IMR-90 (cell line): ENCODE measurements around the gene GLG1. TPM values are rescaled to one million over a fixed set of nuclear protein-coding genes. Genes with fewer than 3 reads are reported as not detected.

Experiments used
- ATAC-seq: fragments of 200-7000 bp; cut with Tn5 transposase; 2 replicates; pipeline ENCODE4 v1.9.1; 2020; ENCODE audit warnings: low read depth, mild to moderate bottlenecking, moderate library complexity
- BruUV-seq: library from RNA; stranded (reverse); fragments of 400-500 nt; replicated peaks from 2 replicates; lab custom pipeline; 2021; lab: Mats Ljungman, UMichigan
- CTCF ChIA-PET: fragments of 300-600 bp; formaldehyde crosslinking; extraction: SDS; loops from one replicate; lab custom pipeline; 2021; ENCODE audit warnings: antibody characterized with exemption; lab: Yijun Ruan, JAX
- POLR2A ChIA-PET: fragments of 300-600 bp; sonication (Branson Sonifier 250); formaldehyde crosslinking; loops from one replicate; lab custom pipeline; 2022; ENCODE audit warnings: antibody characterized with exemption; ENCODE audit not compliant: unreplicated experiment; lab: Charles Lee
- DNase-seq: peaks from one replicate; pipeline ENCODE4 v3.0.0; 2013
- H2AFZ ChIP-seq: replicated peaks from 2 replicates; pipeline ENCODE3; 2013; ENCODE audit warnings: low read length, mild to moderate bottlenecking; ENCODE audit not compliant: poor library complexity
- H2AK5ac ChIP-seq: 2 replicates; pipeline ENCODE4 v1.6.1; 2013; ENCODE audit warnings: low read depth, low read length, inconsistent platforms
- H2AK9ac ChIP-seq: replicated peaks from 2 replicates; pipeline ENCODE3; 2013; ENCODE audit warnings: mild to moderate bottlenecking, low read depth, low read length, moderate library complexity; ENCODE audit not compliant: poor library complexity
- H2BK120ac ChIP-seq: 2 replicates; pipeline ENCODE4 v1.6.1; 2013; ENCODE audit warnings: low read depth, low read length, inconsistent platforms
- H2BK15ac ChIP-seq: 3 replicates; pipeline ENCODE4 v1.6.1; 2013; ENCODE audit warnings: low read depth, low read length, inconsistent platforms
- H2BK20ac ChIP-seq: 2 replicates; pipeline ENCODE4 v1.6.1; 2013; ENCODE audit warnings: low read depth, mild to moderate bottlenecking, inconsistent platforms, low read length, moderate library complexity
- H2BK5ac ChIP-seq: 2 replicates; pipeline ENCODE4 v1.6.1; 2013; ENCODE audit warnings: mild to moderate bottlenecking, low read depth, low read length, inconsistent platforms; ENCODE audit not compliant: poor library complexity, severe bottlenecking
- H3K14ac ChIP-seq: replicated peaks from 2 replicates; pipeline ENCODE4 v1.6.1; 2013; ENCODE audit warnings: low read depth, low read length, inconsistent platforms
- H3K18ac ChIP-seq: 2 replicates; pipeline ENCODE4 v1.6.1; 2013; ENCODE audit warnings: low read depth, low read length, control low read depth
- H3K23ac ChIP-seq: 2 replicates; pipeline ENCODE4 v1.6.1; 2013; ENCODE audit warnings: low read depth, low read length, inconsistent platforms
- H3K27ac ChIP-seq: 2 replicates; pipeline ENCODE4 v1.5.1; 2013; ENCODE audit warnings: mild to moderate bottlenecking, control low read depth, low read length; ENCODE audit not compliant: insufficient read depth
- H3K27me3 ChIP-seq: 2 replicates; pipeline ENCODE4 v1.6.1; 2013; ENCODE audit warnings: low read length; ENCODE audit not compliant: control insufficient read depth, insufficient read depth
- H3K36me3 ChIP-seq: 2 replicates; pipeline ENCODE4 v1.6.1; 2013; ENCODE audit warnings: low read length, mixed read lengths; ENCODE audit not compliant: control insufficient read depth, insufficient read depth
- H3K4ac ChIP-seq: 2 replicates; pipeline ENCODE4 v1.6.1; 2013; ENCODE audit warnings: low read depth, low read length, inconsistent platforms
- H3K4me1 ChIP-seq: 2 replicates; pipeline ENCODE4 v1.6.1; 2013; ENCODE audit warnings: low read length, mixed read lengths; ENCODE audit not compliant: control insufficient read depth, insufficient read depth
- H3K4me2 ChIP-seq: 2 replicates; pipeline ENCODE4 v1.6.1; 2013; ENCODE audit warnings: low read depth, mild to moderate bottlenecking, control low read depth, low read length, moderate library complexity
- H3K4me3 ChIP-seq: 2 replicates; pipeline ENCODE4 v1.5.1; 2013; ENCODE audit warnings: low read depth, mild to moderate bottlenecking, control low read depth, low read length, moderate library complexity; ENCODE audit not compliant: insufficient read depth
- H3K56ac ChIP-seq: 2 replicates; pipeline ENCODE4 v1.6.1; 2013; ENCODE audit warnings: low read length, inconsistent platforms; ENCODE audit not compliant: insufficient read depth; ENCODE audit errors: extremely low read depth
- H3K79me1 ChIP-seq, 2 experiments: 2 replicates each; pipeline ENCODE4 v1.6.1; 2013; ENCODE audit warnings: low read length in 2 of 2, inconsistent platforms in 1 of 2, low read depth in 1 of 2
- H3K9ac ChIP-seq: 2 replicates; pipeline ENCODE4 v1.6.1; 2013; ENCODE audit warnings: low read depth, low read length, control low read depth
- H3K9me1 ChIP-seq: 2 replicates; pipeline ENCODE4 v1.6.1; 2013; ENCODE audit warnings: low read length, inconsistent platforms; ENCODE audit not compliant: insufficient read depth
- H3K9me3 ChIP-seq: 2 replicates; pipeline ENCODE4 v1.6.1; 2013; ENCODE audit warnings: low read length; ENCODE audit not compliant: control insufficient read depth, insufficient read depth
- H4K20me1 ChIP-seq: 2 replicates; pipeline ENCODE4 v1.6.1; 2013; ENCODE audit warnings: low read length, inconsistent platforms; ENCODE audit not compliant: insufficient read depth
- H4K5ac ChIP-seq: 2 replicates; pipeline ENCODE4 v1.6.1; 2013; ENCODE audit warnings: mild to moderate bottlenecking, low read depth, low read length, control low read depth
- H4K8ac ChIP-seq, 2 experiments: 2 replicates each; pipeline ENCODE4 v1.6.1; 2013; ENCODE audit warnings: low read depth in 2 of 2, low read length in 2 of 2, control low read depth in 1 of 2, inconsistent platforms in 1 of 2
- H4K91ac ChIP-seq: 2 replicates; pipeline ENCODE4 v1.6.1; 2013; ENCODE audit warnings: low read depth, low read length, inconsistent platforms; ENCODE audit not compliant: insufficient read depth
- CEBPB ChIP-seq: IDR thresholded peaks from 2 replicates; pipeline ENCODE4 v1.6.1; 2012; ENCODE audit warnings: low read depth, low read length, improper control_type of control experiment
- CTCF ChIP-seq: conservative IDR thresholded peaks from 2 replicates; pipeline ENCODE4 v1.5.1; 2012; ENCODE audit warnings: mild to moderate bottlenecking, low read depth, low read length, improper control_type of control experiment
- ELK1 ChIP-seq: fragments of 150-350 bp; IDR thresholded peaks from 2 replicates; pipeline ENCODE4 v1.6.1; 2016; ENCODE audit warnings: low read depth, mild to moderate bottlenecking, low read length, moderate library complexity, borderline replicate concordance
- POLR2A ChIP-seq: IDR thresholded peaks from 2 replicates; pipeline ENCODE4 v1.6.1; 2012; ENCODE audit warnings: mild to moderate bottlenecking, low read depth, low read length
- SMC3 ChIP-seq: fragments of 150-350 bp; IDR thresholded peaks from 2 replicates; pipeline ENCODE4 v1.6.1; 2016; ENCODE audit warnings: low read depth, mild to moderate bottlenecking, antibody characterized with exemption, low read length, moderate library complexity
- WGBS, 2 experiments: methylation state at CpG; one replicate each; pipeline versions ENCODE4 v1.1.5 to v1.1.7; 2013; ENCODE audit warnings: missing lambda C conversion rate in 2 of 2; ENCODE audit not compliant: insufficient read length in 1 of 2; ENCODE audit errors: extremely low coverage in 2 of 2; 5-methylcytosine and 5-hydroxymethylcytosine counted together
- dilution Hi-C: fragments of 300-500 bp; cut with HindIII; formaldehyde crosslinking; loops from one replicate; pipeline ENCODE4 v1.14.3; 2018; ENCODE audit warnings: low sequenced_read_pairs; ENCODE audit not compliant: unreplicated experiment
- in situ Hi-C: fragments of 300-500 bp; cut with MboI; formaldehyde crosslinking; loops from 3 replicates; pipeline ENCODE4 v1.14.3; 2019; ENCODE audit warnings: low sequenced_read_pairs, inconsistent platforms, mixed read lengths
- intact Hi-C: fragments of 100-400 bp; cut with micrococcal nuclease; formaldehyde crosslinking; loops from 2 replicates; pipeline ENCODE4 v1.10.0; 2022
- polyA plus RNA-seq, 3 experiments: library from polyadenylated mRNA; depleted of rRNA; stranded (reverse); fragments of >200 nt; gene quantifications; 2 replicates each; pipeline ENCODE4 v1.2.3, GENCODE V29; 2012; ENCODE audit warnings: low replicate concordance in 1 of 3
- total RNA-seq: library from RNA; depleted of rRNA; stranded (reverse); fragments of >200 nt; gene quantifications from 2 replicates; pipeline ENCODE4 v1.2.3, GENCODE V29; 2012

Gene GLG1
- total and polyA plus RNA-seq, 2 of the 4 experiments (the other 2 are of a cell fraction): 91.0 to 107 TPM

DNA sequence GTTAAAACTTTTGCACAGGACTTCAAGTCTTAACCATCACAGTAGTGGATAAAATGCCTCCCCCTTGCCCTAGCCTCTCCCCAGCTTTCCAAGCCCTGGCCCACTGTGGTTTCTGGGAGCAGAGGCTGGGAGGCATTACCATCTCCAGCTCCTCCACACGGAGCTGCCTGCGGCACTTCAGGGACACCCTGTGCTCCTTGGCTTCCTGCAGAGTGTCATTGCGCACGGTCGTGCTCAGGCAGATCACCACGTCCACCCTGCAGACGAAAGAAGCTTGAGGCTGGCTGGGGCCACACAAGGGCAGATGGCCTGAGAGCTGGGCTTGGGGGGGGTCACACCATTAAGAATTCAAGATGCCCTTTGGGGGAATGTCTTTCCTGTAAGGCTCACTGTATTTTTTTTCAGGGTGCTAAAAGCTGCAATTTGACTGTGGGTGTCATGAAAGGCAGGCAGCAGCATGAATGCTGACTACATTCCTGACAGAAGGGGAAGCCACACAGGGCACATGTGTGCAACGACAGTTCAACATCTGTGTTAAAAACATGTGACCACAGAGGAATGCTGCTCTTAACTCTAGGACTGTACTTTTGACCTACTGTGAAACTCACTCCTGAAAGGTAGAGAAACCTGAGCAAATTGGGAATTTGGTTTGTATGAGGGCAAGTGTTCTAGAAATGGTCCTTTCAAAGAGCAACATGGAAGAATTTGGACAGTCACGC is 137.9 kb downstream of the GLG1 start:
- peaks cover 58% of the 10 kb centered on the region for H3K36me3 ChIP-seq
- H3K27ac ChIP-seq: no peak overlapping the region
- no peak overlapping the region for H4K5ac ChIP-seq
- ChIA-PET CTCF (interaction anchor here (0.7 kb wide), 1 partner anchor 394 kb away, joined by 3 read pairs; no protein-coding TSS in a partner anchor), POLR2A (no interaction called here)
- dilution Hi-C loops: no loop called here
- no peaks in the 10 kb centered on the region for H4K20me1 ChIP-seq
- H3K27me3 ChIP-seq: no peaks in the 10 kb centered on the region
- peaks cover 3 to 9% of the 10 kb centered on the region in 2 experiments; a peak in 2 of 4 replicates for H3K79me1 ChIP-seq
- no peaks in the 10 kb centered on the region; the same call in 1 of the 2 replicates for H3K9me1 ChIP-seq
- H3K9me3 ChIP-seq: no peaks in the 10 kb centered on the region
- H3K4me3 ChIP-seq: no peak overlapping the region
- no peak overlapping the region for H4K8ac ChIP-seq
- H2BK120ac ChIP-seq: no peak overlapping the region
- no peak overlapping the region for H2AK9ac ChIP-seq
- no peak overlapping the region for H3K18ac ChIP-seq
- H3K23ac ChIP-seq: no peak overlapping the region
- intact Hi-C loops: no loop called here
- no peaks in the 10 kb centered on the region for H3K4me1 ChIP-seq
- in situ Hi-C loops: no loop called here
- no peak for ATAC-seq
- no peak overlapping the region for H2BK15ac ChIP-seq
- H2AFZ ChIP-seq: no peak overlapping the region
- H3K4me2 ChIP-seq: no peak overlapping the region
- H2BK5ac ChIP-seq: no peak overlapping the region
- H3K4ac ChIP-seq: no peak overlapping the region
- H4K91ac ChIP-seq: no peak overlapping the region
- no peak overlapping the region for H3K56ac ChIP-seq
- no peak overlapping the region for H2AK5ac ChIP-seq
- no peak for TF ChIP-seq SMC3
- TF ChIP-seq CEBPB: no peak
- TF ChIP-seq ELK1: no peak
- no peak for TF ChIP-seq POLR2A
- TF ChIP-seq CTCF: no peak
- H3K9ac ChIP-seq: no peak overlapping the region
- no peak overlapping the region for H2BK20ac ChIP-seq
- no TSS peak for BruUV-seq
- DNase-seq: no peak
- WGBS, 2 experiments: no CpG with 5 or more reads among the region's 9 CpGs
- no peak overlapping the region for H3K14ac ChIP-seq
